ENCODE data around the gene SLC4A3.
A peak's percentile ranks its signal among the peaks of the same experiment; 100 is the strongest.

SLC4A3 gene

GRCh38 chr2:219634171-219634940 is 6.9 kb downstream of the SLC4A3 start:
- no peak for DNase-seq

GRCh38 chr2:219634951-219635751 is 7.7 kb downstream of the SLC4A3 start:
- no peak for DNase-seq

- no peak for DNase-seq
Observed at GRCh38 chr2:219636144-219636915, 8.9 kb downstream of the SLC4A3 start.

- no peak for DNase-seq
Observed at GRCh38 chr2:219636941-219637841, 9.8 kb downstream of the SLC4A3 start.

- DNase-seq: no peak
Observed at GRCh38 chr2:219637842-219638185, 10.4 kb downstream of the SLC4A3 start.

GRCh38 chr2:219638217-219638947 is 11.0 kb downstream of the SLC4A3 start:
- DNase-seq: no peak

- DNase-seq: no peak
Observed at GRCh38 chr2:219638948-219639755, 11.7 kb downstream of the SLC4A3 start.

GRCh38 chr2:219641390-219642068 is 14.1 kb downstream of the SLC4A3 start:
- no peak for DNase-seq

- no peak for DNase-seq
Observed at GRCh38 chr2:219642069-219642454, 14.6 kb downstream of the SLC4A3 start.

GRCh38 chr2:219642465-219643083 is 15.1 kb downstream of the SLC4A3 start:
- peak; percentile 87 for DNase-seq

GRCh38 chr2:219643084-219643473 is 15.6 kb downstream of the SLC4A3 start:
- no peak for DNase-seq

- DNase-seq: no peak
Observed at GRCh38 chr2:219643788-219644398, 16.5 kb downstream of the SLC4A3 start.

- no peak for DNase-seq
Observed at GRCh38 chr2:219644801-219645480, 17.5 kb downstream of the SLC4A3 start.

- no peak for DNase-seq
Observed at GRCh38 chr2:219645631-219646527, 18.4 kb downstream of the SLC4A3 start.

- no peak for DNase-seq
Observed at GRCh38 chr2:219648176-219648575, 20.7 kb downstream of the SLC4A3 start.

- DNase-seq: no peak
Observed at GRCh38 chr2:219648963-219649362, 21.5 kb downstream of the SLC4A3 start.

GRCh38 chr2:219650426-219651248 is 23.2 kb downstream of the SLC4A3 start:
- no peak for DNase-seq

Data from CD4-positive, alpha-beta T cell treated with Interleukin-17A for 4 hours (primary cell).